Fibroblast of lung (primary cell): ENCODE results near the gene NXPH1. TPM values are rescaled to one million over a fixed set of nuclear protein-coding genes. Genes with fewer than 3 reads are reported as not detected.

Experiments used
- DNase-seq, 2 donors: peaks; one replicate each; pipeline versions ENCODE4 v3.0.0 to v3.0.0-alpha.2; 2010; ENCODE audit warnings: low read depth in 2 of 2
- H2AFZ ChIP-seq: 2 replicates; pipeline ENCODE4 v1.5.1; 2012; ENCODE audit warnings: low read length, control low read depth, inconsistent platforms
- H3K27ac ChIP-seq: 2 replicates; pipeline ENCODE4 v1.5.1; 2011; ENCODE audit warnings: low read length, control low read depth; ENCODE audit not compliant: insufficient read depth
- H3K27me3 ChIP-seq: 2 replicates; pipeline ENCODE4 v1.5.1; 2011; ENCODE audit warnings: mild to moderate bottlenecking, low read length; ENCODE audit not compliant: control insufficient read depth, insufficient read depth
- H3K36me3 ChIP-seq: 2 replicates; pipeline ENCODE4 v1.5.1; 2011; ENCODE audit warnings: low read length; ENCODE audit not compliant: control insufficient read depth, insufficient read depth
- H3K4me1 ChIP-seq: 2 replicates; pipeline ENCODE4 v1.5.1; 2011; ENCODE audit warnings: low read length; ENCODE audit not compliant: control insufficient read depth, insufficient read depth; ENCODE audit errors: extremely low read depth
- H3K4me2 ChIP-seq: 2 replicates; pipeline ENCODE4 v1.5.1; 2011; ENCODE audit warnings: low read length, control low read depth; ENCODE audit not compliant: insufficient read depth; ENCODE audit errors: extremely low read depth
- H3K4me3 ChIP-seq, 4 experiments: fragments of 200-600 bp in 1 of 4; sonication (generic) in 1 of 4; replicated peaks in 1 of 4; 2 replicates each; pipeline ENCODE4 v1.5.1; 2011 to 2016; ENCODE audit warnings: low read length in 4 of 4, low read depth in 3 of 4, mild to moderate bottlenecking in 3 of 4, control low read depth in 2 of 4, inconsistent platforms in 1 of 4, mixed read lengths in 1 of 4; ENCODE audit not compliant: insufficient read depth in 1 of 4; ENCODE audit errors: control extremely low read depth in 1 of 4
- H3K79me2 ChIP-seq: 2 replicates; pipeline ENCODE4 v1.5.1; 2012; ENCODE audit warnings: mild to moderate bottlenecking, low read length, inconsistent platforms; ENCODE audit not compliant: control insufficient read depth, insufficient read depth
- H3K9ac ChIP-seq: 2 replicates; pipeline ENCODE4 v1.5.1; 2011; ENCODE audit warnings: mild to moderate bottlenecking, low read length, control low read depth; ENCODE audit not compliant: insufficient read depth
- H3K9me3 ChIP-seq: 2 replicates; pipeline ENCODE4 v1.5.1; 2012; ENCODE audit warnings: low read depth, low read length; ENCODE audit not compliant: control insufficient read depth, insufficient read depth
- H4K20me1 ChIP-seq: 2 replicates; pipeline ENCODE4 v1.5.1; 2011; ENCODE audit warnings: low read length; ENCODE audit not compliant: control insufficient read depth, insufficient read depth; ENCODE audit errors: extremely low read depth
- EZH2 ChIP-seq: IDR thresholded peaks from 2 replicates; pipeline ENCODE4 v1.5.1; 2012; ENCODE audit warnings: low read length, control low read depth, mild to moderate bottlenecking; ENCODE audit errors: missing control alignments
- polyA plus RNA-seq, 2 donors: library from polyadenylated mRNA; depleted of rRNA in 1 of 2; stranded (reverse) in 1 of 2; unstranded in 1 of 2; fragments of >200 nt; gene quantifications; 2 replicates each; pipeline ENCODE4 v1.2.1, GENCODE V29; 2011 to 2012; ENCODE audit warnings: missing spikeins in 1 of 2
- total RNA-seq: library from RNA; depleted of rRNA; stranded (reverse); fragments of >200 nt; gene quantifications from 2 replicates; pipeline ENCODE4 v1.2.1, GENCODE V29; 2014
- TF ChIP-seq, protein P1 (sequence below), 2 donors: IDR thresholded peaks in 1 of 2; conservative IDR thresholded peaks in 1 of 2; 1 replicate in 1 of 2; 2 replicates in 1 of 2; pipeline ENCODE4 v1.5.1; 2011 to 2012; ENCODE audit warnings: low read length in 2 of 2, control low read depth in 1 of 2, inconsistent platforms in 1 of 2, low read depth in 1 of 2, mild to moderate bottlenecking in 1 of 2

The NXPH1 gene
- total and polyA plus RNA-seq, 2 donors (not counting 1 experiment from before 2014, with no cell fraction given): not detected

DNA sequence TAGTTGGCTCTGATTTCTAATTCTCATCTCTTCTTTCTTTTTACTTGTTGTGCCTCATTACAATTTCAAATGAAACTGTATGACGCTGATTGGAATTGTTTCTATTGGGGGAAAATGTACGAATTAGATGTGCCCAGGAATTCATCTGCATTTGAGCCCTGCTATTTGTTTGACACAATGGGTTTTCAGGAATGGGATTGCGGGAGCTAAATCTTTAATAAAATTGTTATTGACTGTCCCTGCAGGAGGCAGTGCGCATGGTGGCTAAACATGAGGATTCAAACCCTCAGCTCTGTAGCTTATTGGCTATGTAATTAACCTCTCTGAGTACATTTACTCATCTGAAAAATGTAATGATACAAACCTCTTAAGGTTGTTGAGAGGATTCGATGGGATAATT, 181.6 kb downstream of the NXPH1 start:
- Histone ChIP-seq H2AFZ (no peak overlapping the region), H3K27me3 (no peaks in the 10 kb centered on the region), H3K4me3 (no peak overlapping the region), H3K9me3 (no peaks in the 10 kb centered on the region), H3K4me2 (no peak overlapping the region), H3K9ac (no peak overlapping the region), H3K4me1 (no peaks in the 10 kb centered on the region), H3K36me3 (no peaks in the 10 kb centered on the region), H3K79me2 (no peaks in the 10 kb centered on the region), H3K27ac (no peak overlapping the region), H4K20me1 (no peaks in the 10 kb centered on the region)
- no peak for DNase-seq
- TF ChIP-seq, protein P1, sequence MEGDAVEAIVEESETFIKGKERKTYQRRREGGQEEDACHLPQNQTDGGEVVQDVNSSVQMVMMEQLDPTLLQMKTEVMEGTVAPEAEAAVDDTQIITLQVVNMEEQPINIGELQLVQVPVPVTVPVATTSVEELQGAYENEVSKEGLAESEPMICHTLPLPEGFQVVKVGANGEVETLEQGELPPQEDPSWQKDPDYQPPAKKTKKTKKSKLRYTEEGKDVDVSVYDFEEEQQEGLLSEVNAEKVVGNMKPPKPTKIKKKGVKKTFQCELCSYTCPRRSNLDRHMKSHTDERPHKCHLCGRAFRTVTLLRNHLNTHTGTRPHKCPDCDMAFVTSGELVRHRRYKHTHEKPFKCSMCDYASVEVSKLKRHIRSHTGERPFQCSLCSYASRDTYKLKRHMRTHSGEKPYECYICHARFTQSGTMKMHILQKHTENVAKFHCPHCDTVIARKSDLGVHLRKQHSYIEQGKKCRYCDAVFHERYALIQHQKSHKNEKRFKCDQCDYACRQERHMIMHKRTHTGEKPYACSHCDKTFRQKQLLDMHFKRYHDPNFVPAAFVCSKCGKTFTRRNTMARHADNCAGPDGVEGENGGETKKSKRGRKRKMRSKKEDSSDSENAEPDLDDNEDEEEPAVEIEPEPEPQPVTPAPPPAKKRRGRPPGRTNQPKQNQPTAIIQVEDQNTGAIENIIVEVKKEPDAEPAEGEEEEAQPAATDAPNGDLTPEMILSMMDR (conservative IDR thresholded peaks at IDR 0.05 in 1 of 2, IDR thresholded peaks at IDR 0.05 in 1 of 2; ENCODE audit: low read depth in 1 of 2, low read length in 2 of 2): no peak
- TF ChIP-seq EZH2: no peak

DNA sequence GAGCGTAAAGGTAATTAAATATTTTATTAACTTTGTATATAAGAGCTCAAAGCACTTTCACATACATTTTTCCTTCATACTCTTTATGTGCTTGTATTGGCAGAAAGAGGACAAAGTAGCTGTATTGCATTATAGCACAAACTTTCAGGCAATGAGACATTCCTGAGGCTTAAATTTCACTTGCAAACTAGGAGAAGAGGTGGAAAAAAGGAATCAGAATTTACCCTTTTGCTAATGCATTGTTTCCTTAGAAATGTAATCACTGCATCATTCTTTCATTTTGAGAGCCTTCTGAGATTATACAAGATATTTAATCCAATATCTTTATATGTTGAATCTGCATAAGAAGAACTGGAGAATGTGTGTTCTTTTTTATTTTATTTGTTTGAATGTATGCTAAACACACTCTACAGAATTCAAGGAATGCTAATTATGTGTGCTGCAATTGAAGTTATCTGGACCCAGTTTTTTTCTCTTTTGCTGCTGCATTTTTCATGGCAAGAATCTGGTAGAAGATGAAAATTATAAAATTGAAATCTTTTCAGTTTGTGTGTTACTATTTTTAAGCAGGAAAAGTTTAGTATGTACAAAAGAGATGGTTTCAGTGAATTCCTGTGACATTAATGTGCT, 185.1 kb downstream of the NXPH1 start:
- no peak overlapping the region for H3K4me3 ChIP-seq
- no peak overlapping the region for H3K27ac ChIP-seq
- TF ChIP-seq, protein P1 (conservative IDR thresholded peaks at IDR 0.05 in 1 of 2, IDR thresholded peaks at IDR 0.05 in 1 of 2; ENCODE audit: low read depth in 1 of 2, low read length in 2 of 2): no peak
- TF ChIP-seq EZH2: no peak
- no peaks in the 10 kb centered on the region for H3K79me2 ChIP-seq
- H2AFZ ChIP-seq: no peak overlapping the region
- H3K27me3 ChIP-seq: no peaks in the 10 kb centered on the region
- no peaks in the 10 kb centered on the region for H3K4me1 ChIP-seq
- H3K4me2 ChIP-seq: no peak overlapping the region
- DNase-seq: no peak
- H3K9me3 ChIP-seq: no peaks in the 10 kb centered on the region
- no peak overlapping the region for H3K9ac ChIP-seq
- H3K36me3 ChIP-seq: no peaks in the 10 kb centered on the region
- no peaks in the 10 kb centered on the region for H4K20me1 ChIP-seq

DNA sequence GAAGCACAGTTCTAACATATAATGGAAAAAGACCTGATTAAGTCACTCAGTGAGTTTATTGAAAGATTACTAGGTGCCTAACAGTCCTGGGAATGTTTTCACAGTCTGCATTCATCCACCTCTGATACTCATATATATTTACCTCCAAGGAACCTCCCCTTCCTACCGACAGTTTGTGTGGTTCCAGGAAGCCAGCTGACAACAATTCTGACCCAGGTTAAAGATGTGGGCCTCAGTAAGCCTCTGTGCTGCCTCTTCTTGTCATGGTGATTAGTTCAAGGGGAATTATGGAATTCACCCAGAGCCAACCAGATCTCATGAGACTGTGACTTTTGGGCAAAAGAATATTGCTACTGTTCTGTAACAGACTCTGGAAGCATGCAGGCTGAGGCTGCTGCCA, 186.8 kb downstream of the NXPH1 start:
- no peak for TF ChIP-seq EZH2
- TF ChIP-seq, protein P1 (conservative IDR thresholded peaks at IDR 0.05 in 1 of 2, IDR thresholded peaks at IDR 0.05 in 1 of 2; ENCODE audit: low read depth in 1 of 2, low read length in 2 of 2): no peak
- Histone ChIP-seq H4K20me1 (no peaks in the 10 kb centered on the region), H3K9me3 (no peaks in the 10 kb centered on the region), H3K4me3 (no peak overlapping the region), H3K36me3 (no peaks in the 10 kb centered on the region), H3K4me2 (no peak overlapping the region), H3K4me1 (no peaks in the 10 kb centered on the region), H3K27me3 (no peaks in the 10 kb centered on the region), H3K9ac (no peak overlapping the region), H3K27ac (no peak overlapping the region), H2AFZ (no peak overlapping the region), H3K79me2 (no peaks in the 10 kb centered on the region)
- no peak for DNase-seq
